NOMO-1 treated with dmso at 0.1 percent for 144 hours (cell line): ENCODE measurements around the gene ZC3H7A.

Experiments
- DNase-seq: peaks from one replicate; lab custom pipeline; 2025; ENCODE audit not compliant: unreplicated experiment; lab: John Stamatoyannopoulos, UW

ZC3H7A gene

DNA sequence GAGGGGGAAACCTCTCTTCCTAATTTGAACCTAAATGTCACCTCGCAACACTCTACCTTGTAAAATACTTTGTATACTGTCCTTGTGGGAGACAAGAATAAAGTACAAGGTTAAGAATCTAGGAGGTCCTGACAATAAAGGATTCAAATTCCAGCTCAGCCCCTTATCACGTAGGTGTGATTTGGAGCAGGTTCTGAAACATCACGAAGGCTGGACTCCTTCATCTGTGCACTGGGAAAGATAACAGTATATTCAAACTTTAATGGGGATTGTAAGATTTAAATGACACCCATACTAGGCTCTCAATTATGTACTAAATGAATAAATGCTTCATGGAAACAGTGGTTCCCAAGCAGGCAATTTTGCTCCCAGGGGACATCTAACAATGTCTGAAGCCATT, 56.5 kb downstream of the ZC3H7A start:
- DNase-seq, result no peak

GRCh38 chr16:11738742-11739544, 58.1 kb downstream of the ZC3H7A start:
- DNase-seq, result no peak

GRCh38 chr16:11737713-11738112, 59.3 kb downstream of the ZC3H7A start:
- no peak for DNase-seq

DNA sequence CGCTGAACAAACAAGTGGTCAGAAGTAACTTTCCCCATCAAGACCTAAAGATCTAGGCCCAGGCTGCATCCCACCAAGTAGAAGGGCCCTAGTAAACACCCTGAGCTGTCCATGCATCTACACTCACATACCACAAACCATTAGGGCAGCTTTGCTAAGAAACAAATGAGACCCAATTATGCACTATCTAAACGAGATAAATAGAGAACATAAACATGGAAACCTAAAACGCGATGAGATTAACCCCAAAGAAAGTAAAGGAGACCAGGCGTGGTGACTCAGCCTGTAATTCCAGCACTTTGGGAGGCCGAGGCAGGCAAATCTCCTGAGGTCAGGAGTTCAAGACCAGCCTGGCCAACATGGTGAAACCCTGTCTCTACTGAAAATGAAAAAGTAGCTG, 60.2 kb downstream of the ZC3H7A start:
- DNase-seq, result no peak

- DNase-seq, result no peak
Measured at GRCh38 chr16:11735787-11736186, 61.3 kb downstream of the ZC3H7A start.

DNA sequence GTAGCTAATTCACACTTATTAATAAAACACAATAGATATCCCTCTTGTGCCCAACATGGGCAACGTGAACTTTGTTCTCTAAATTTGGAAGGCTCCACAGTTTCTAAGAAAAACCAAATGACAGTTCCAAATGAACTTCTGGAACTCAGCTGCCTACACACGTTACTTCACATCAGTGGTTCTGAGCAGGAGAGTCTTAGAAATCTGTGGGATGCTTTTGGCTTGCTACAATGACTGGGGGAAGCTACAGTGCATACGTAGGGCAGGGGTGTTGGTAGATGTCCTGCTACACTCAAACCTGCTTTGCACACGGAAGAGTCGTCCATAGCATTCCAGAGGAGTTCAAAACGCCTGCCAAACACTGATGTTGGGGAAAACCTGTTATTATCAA, 62.4 kb downstream of the ZC3H7A start:
- DNase-seq, result no peak

DNA sequence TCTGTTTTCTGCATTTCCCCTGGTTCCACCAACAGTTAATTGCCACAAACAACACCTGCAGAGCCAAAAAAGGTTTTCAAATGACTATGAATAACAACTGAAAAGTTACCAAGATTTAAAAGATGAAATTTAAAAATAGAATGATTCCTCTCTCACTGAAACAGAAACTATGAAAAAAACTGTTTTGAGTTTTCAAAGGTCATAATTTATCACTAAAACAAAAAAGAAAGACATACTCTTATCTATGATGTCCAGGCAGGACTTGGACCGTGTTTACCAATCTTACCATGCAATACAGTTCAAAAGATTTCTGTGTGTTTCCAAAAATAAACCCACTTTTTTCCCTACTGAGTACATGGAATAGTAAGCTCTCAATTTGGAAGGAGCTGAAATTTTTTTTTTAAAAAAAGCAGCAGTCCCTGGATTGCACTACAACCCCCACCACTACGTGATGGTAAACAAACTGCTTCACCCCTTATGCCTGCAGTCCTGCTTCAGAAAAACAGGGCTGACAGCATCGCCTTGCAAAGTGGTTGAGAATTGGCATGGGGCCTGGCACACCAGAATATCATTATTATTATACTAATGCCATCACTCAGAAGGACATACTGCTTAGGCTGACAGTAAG, 62.9 kb downstream of the ZC3H7A start:
- DNase-seq, result no peak

- DNase-seq, result no peak
Measured at GRCh38 chr16:11731222-11731621, 65.8 kb downstream of the ZC3H7A start.

DNA sequence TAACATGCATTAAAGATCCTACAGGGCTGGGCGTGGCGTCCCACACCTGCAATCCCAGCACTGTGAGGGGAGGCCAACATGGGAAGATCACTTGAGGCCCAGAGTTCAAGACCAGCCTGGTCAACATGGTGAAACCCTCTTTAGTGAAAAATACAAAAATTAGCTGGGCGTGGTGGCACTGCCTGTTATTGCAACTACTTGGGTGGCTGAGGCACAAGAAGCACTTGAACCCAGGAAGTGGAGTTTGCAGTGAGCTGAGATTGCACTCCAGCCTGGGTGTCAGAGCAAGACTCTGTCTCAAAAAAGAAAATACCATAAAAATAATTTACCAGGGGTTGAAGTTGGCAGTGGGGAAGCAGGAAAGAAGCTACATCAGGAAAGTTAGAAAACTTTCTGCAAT, 67.3 kb downstream of the ZC3H7A start:
- no peak for DNase-seq

GRCh38 chr16:11727796-11728543, 69.1 kb downstream of the ZC3H7A start:
- DNase-seq, result peak; percentile 51

DNA sequence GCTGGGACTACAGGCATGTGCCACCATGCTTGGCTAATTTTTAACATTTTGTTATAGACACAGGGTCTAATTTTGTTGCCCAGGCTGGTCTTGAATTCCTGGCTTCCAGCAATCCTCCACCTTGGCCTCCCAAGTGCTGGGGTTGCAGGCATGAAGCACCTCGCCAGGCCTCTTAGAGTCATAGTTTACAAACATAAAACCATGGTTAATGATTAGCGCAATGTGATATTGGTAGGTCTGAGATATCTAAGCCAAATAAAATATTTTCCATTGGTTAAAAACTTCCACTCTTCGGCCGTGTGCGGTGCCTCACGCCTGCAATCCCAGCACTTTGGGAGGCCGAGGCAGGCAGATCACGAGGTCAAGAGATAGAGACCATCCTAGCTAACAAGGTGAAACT, 71.0 kb downstream of the ZC3H7A start:
- DNase-seq, result no peak

- no peak for DNase-seq
Measured at GRCh38 chr16:11725457-11725856, 71.6 kb downstream of the ZC3H7A start.

DNA sequence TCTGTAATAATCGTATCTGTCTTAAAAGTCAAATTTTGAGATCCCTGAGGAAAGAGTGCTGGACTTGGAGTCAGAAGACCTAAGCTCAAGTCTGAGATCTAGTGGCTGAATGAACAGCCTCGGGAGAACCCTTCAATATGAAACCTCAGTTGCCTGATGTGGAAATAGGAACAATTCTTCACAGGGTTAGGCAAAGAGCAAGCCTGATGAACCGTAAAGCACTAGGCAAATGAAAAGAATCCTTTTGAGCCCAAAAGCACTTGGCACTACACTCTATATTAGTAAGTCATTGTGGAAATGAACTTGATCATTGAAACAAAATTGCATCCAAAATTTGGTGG, 74.6 kb downstream of the ZC3H7A start:
- DNase-seq, result no peak

DNA sequence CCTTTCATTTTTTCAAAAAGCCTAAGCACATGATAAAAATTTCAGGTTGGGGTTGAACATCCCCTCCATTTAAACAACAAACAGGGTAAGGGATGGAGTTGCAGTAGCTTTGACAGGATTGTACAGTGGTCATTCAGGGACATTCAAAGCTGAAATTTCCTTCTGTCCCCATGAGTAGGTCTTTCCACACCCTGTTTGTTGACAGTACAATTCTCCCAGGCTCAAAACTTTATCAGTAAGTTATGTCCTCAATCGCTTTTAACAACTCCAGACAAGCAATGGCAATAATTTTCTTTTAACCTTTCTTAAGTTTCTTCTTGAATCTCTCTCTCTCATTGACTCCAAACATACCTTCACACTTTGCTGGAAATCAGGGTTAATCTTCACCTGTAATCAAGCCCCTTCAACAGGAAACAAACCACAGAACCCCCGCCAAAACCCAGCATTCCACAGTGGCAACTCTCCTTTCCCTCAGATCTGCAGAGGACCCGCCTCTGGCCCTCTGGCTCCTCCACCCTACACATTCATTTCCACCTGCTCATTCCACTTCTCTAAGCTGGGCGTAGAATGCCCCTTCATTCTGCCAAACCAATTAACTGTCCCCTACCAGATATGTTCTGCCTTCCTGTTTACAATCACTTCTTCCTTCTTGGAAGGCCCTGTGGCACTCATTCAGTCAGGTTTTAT, 75.1 kb downstream of the ZC3H7A start:
- no peak for DNase-seq

DNA sequence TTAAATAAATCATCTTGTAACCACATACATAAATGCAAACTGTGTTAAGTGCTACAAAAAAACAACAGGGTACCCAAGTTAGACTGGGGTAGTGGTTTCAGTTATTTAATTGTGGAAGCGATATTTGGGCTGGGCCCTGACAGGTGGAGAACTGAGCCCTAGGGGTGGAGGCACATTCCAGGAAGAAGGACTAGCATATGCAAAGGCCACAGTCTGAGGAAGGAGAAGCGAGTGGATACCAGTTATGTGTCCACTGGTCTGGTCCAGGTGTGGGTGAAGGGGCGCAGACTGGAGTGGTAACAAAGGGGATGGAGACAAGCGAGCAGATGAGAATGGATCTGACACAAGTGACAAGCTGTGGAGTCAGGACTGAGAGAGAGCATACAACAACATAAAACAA, 77.3 kb downstream of the ZC3H7A start:
- DNase-seq, result no peak

DNA sequence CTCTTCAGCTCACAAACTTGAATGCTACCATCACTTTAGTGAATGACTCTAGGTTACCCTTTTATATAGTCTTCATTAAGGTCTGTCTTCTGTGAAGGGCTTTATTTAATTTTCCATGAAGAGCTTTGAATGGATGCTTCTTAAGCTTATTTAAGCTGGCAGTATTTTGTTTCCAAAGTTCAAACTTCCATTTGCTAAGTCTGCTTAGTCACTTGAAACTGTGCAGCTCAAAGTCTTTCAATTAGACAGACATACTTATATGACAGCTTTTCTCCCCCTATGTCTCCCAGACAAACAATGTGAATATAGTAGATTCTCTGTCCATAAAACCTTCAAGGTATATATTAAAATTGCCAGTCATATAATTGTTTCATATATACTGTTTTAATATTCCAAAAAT, 77.9 kb downstream of the ZC3H7A start:
- DNase-seq, result no peak

- DNase-seq, result no peak
Measured at GRCh38 chr16:11717811-11718210, 79.2 kb downstream of the ZC3H7A start.

DNA sequence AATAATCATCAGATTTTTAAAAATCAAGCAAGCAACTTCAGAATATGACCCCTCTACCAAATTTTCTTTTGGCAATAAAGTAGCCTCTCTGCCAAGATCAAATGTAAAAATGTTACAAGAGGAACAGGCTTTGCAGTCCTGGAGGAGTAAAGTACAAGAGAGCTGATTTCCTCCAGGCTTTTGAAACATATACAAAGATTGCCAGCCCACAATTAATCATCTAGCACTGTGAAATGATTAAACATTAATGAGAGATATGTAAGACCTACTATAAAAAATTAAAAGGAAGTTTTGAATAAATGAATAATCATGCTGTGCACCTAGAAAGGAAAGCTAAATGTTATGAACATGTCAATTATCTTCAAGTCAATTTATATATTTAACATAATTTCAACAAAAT, 80.7 kb downstream of the ZC3H7A start:
- no peak for DNase-seq

- DNase-seq, result no peak
Measured at GRCh38 chr16:11715246-11715947, 81.7 kb downstream of the ZC3H7A start.

- DNase-seq, result no peak
Measured at GRCh38 chr16:11712122-11712521, 84.9 kb downstream of the ZC3H7A start.

- no peak for DNase-seq
Measured at GRCh38 chr16:11711662-11712061, 85.4 kb downstream of the ZC3H7A start.
